SK-N-SH (cell line): ENCODE data around the gene MAP3K19. TPM values are rescaled to one million over a fixed set of nuclear protein-coding genes. Genes with fewer than 3 reads are reported as not detected.

Experiments used
- CTCF ChIA-PET: fragments of 300-600, 350-600 bp; formaldehyde crosslinking; extraction: SDS; loops from one replicate; lab custom pipeline; 2021; lab: Yijun Ruan, JAX
- POLR2A ChIA-PET: fragments of 350-600 bp; sonication (Branson Sonifier 250); formaldehyde crosslinking; extraction: SDS; loops from one replicate; lab custom pipeline; 2020; ENCODE audit warnings: antibody characterized with exemption, inconsistent platforms; lab: Yijun Ruan, JAX
- DNase-seq: peaks from one replicate; pipeline ENCODE4 v3.0.0; 2012
- H2AFZ ChIP-seq: fragments of 200-600 bp; sonication (generic); 2 replicates; pipeline ENCODE4 v1.8.1; 2016; ENCODE audit warnings: antibody characterized with exemption, mild to moderate bottlenecking, low read depth
- H3F3A ChIP-seq: fragments of 200-600 bp; sonication (generic); replicated peaks from 2 replicates; pipeline ENCODE3; 2016; ENCODE audit warnings: antibody characterized with exemption, mild to moderate bottlenecking; ENCODE audit not compliant: insufficient read depth
- H3K27ac ChIP-seq, 2 experiments: fragments of 200-500 bp in 1 of 2; fragments of 200-600 bp in 1 of 2; sonication (Bioruptor generic) in 1 of 2; sonication (generic), shearing (Covaris generic) in 1 of 2; 2 replicates each; pipeline versions ENCODE4 v1.5.1 to v1.6.1; 2014 to 2016; ENCODE audit warnings: low read depth in 2 of 2, inconsistent platforms in 1 of 2, low read length in 1 of 2, mild to moderate bottlenecking in 1 of 2, mixed read lengths in 1 of 2
- H3K27me3 ChIP-seq: fragments of 200-600 bp; sonication (generic), shearing (Covaris generic); 2 replicates; pipeline ENCODE4 v1.6.1; 2016; ENCODE audit warnings: mixed run types; ENCODE audit not compliant: insufficient read depth
- H3K36me3 ChIP-seq, 2 experiments: fragments of 200-500 bp in 1 of 2; fragments of 200-600 bp in 1 of 2; sonication (Bioruptor generic) in 1 of 2; sonication (generic) in 1 of 2; replicated peaks in 1 of 2; 2 replicates each; pipeline versions ENCODE3 to v1.5.1; 2014 to 2016; ENCODE audit warnings: low read length in 1 of 2, mild to moderate bottlenecking in 1 of 2; ENCODE audit not compliant: insufficient read depth in 2 of 2, control insufficient read depth in 1 of 2
- H3K4me1 ChIP-seq, 2 experiments: fragments of 200-500 bp in 1 of 2; fragments of 200-600 bp in 1 of 2; sonication (Bioruptor generic) in 1 of 2; sonication (generic), shearing (Covaris generic) in 1 of 2; 2 replicates each; pipeline versions ENCODE4 v1.5.1 to v1.6.1; 2014 to 2016; ENCODE audit warnings: low read depth in 1 of 2, low read length in 1 of 2, mixed run types in 1 of 2; ENCODE audit not compliant: insufficient read depth in 2 of 2, control insufficient read depth in 1 of 2
- H3K4me2 ChIP-seq: fragments of 200-600 bp; sonication (generic), shearing (Covaris generic); 2 replicates; pipeline ENCODE4 v1.6.1; 2017; ENCODE audit warnings: mixed run types
- H3K4me3 ChIP-seq, 2 experiments: fragments of 200-500 bp in 1 of 2; fragments of 200-600 bp in 1 of 2; sonication (Bioruptor generic) in 1 of 2; sonication (generic), shearing (Covaris generic) in 1 of 2; 2 replicates each; pipeline versions ENCODE4 v1.5.1 to v1.8.1; 2014 to 2016; ENCODE audit warnings: low read depth in 2 of 2, inconsistent platforms in 1 of 2, low read length in 1 of 2, mild to moderate bottlenecking in 1 of 2, mixed read lengths in 1 of 2, moderate library complexity in 1 of 2
- H3K79me2 ChIP-seq: fragments of 200-600 bp; sonication (generic); 2 replicates; pipeline ENCODE4 v1.8.1; 2017; ENCODE audit warnings: mild to moderate bottlenecking; ENCODE audit not compliant: insufficient read depth
- H3K9ac ChIP-seq: fragments of 200-600 bp; sonication (generic); 2 replicates; pipeline ENCODE4 v1.6.1; 2017; ENCODE audit warnings: mixed run types
- H3K9me2 ChIP-seq: fragments of 200-600 bp; sonication (generic); 2 replicates; pipeline ENCODE4 v1.6.1; 2017; ENCODE audit warnings: mixed run types
- H3K9me3 ChIP-seq: fragments of 200-600 bp; sonication (generic); 2 replicates; pipeline ENCODE4 v1.6.1; 2017; ENCODE audit warnings: mixed run types, mild to moderate bottlenecking, moderate library complexity
- H4K20me1 ChIP-seq: fragments of 200-600 bp; sonication (generic); 2 replicates; pipeline ENCODE4 v1.6.1; 2017; ENCODE audit warnings: mild to moderate bottlenecking, mixed run types; ENCODE audit not compliant: insufficient read depth
- CTCF ChIP-seq: fragments of 200-600 bp; sonication (generic); IDR thresholded peaks from 2 replicates; pipeline ENCODE4 v1.6.1; 2017; ENCODE audit warnings: antibody characterized with exemption, mild to moderate bottlenecking, moderate library complexity
- EP300 ChIP-seq, 2 experiments: IDR thresholded peaks; 2 replicates each; pipeline versions ENCODE4 v1.4.0 to v1.6.1; 2012; ENCODE audit warnings: borderline replicate concordance in 1 of 2, low read depth in 1 of 2, low read length in 1 of 2
- EZH2phosphoT487 ChIP-seq: fragments of 200-600 bp; sonication (generic); IDR thresholded peaks from 2 replicates; pipeline ENCODE4 v1.6.1; 2017; ENCODE audit warnings: low read depth, mixed run types, mild to moderate bottlenecking, antibody characterized with exemption, moderate library complexity, borderline replicate concordance
- FOXM1 ChIP-seq: IDR thresholded peaks from 2 replicates; pipeline ENCODE4 v1.4.0; 2012; ENCODE audit warnings: low read depth, mild to moderate bottlenecking
- GATA2 ChIP-seq: sonication (generic); formaldehyde crosslinking; IDR thresholded peaks from 2 replicates; pipeline ENCODE4 v1.5.0; 2020; ENCODE audit warnings: mild to moderate bottlenecking, missing genetic modification reagents
- IRF3 ChIP-seq: fragments of 150-350 bp; IDR thresholded peaks from 2 replicates; pipeline ENCODE4 v1.6.1; 2016; ENCODE audit warnings: mild to moderate bottlenecking, low read depth, low read length
- MAX ChIP-seq: IDR thresholded peaks from 2 replicates; pipeline ENCODE4 v1.4.0; 2012; ENCODE audit warnings: low read depth
- MEF2A ChIP-seq: IDR thresholded peaks from 2 replicates; pipeline ENCODE4 v1.4.0; 2012; ENCODE audit warnings: low read depth, borderline replicate concordance
- NRF1 ChIP-seq: IDR thresholded peaks from 2 replicates; pipeline ENCODE4 v1.6.1; 2012; ENCODE audit warnings: low read depth, mild to moderate bottlenecking, low read length
- PBX3 ChIP-seq: IDR thresholded peaks from 2 replicates; pipeline ENCODE4; 2012
- POLR2AphosphoS5 ChIP-seq: IDR thresholded peaks from 2 replicates; pipeline ENCODE4 v1.6.1; 2012; ENCODE audit warnings: low read depth, low read length
- RAD21 ChIP-seq: IDR thresholded peaks from 2 replicates; pipeline ENCODE4 v1.6.1; 2012; ENCODE audit warnings: mild to moderate bottlenecking, low read length
- RFX5 ChIP-seq: IDR thresholded peaks from 2 replicates; pipeline ENCODE4 v1.6.1; 2012; ENCODE audit warnings: mild to moderate bottlenecking, improper control_type of control experiment, low read length
- SIN3A ChIP-seq: IDR thresholded peaks from 2 replicates; pipeline ENCODE4 v1.6.1; 2012; ENCODE audit warnings: low read depth, mild to moderate bottlenecking, low read length, moderate library complexity, borderline replicate concordance
- TAF1 ChIP-seq: IDR thresholded peaks from 2 replicates; pipeline ENCODE4 v1.6.1; 2012; ENCODE audit warnings: low read depth, mild to moderate bottlenecking, low read length, moderate library complexity, borderline replicate concordance
- TCF12 ChIP-seq: IDR thresholded peaks from 2 replicates; pipeline ENCODE4 v1.4.0; 2012
- TEAD4 ChIP-seq: IDR thresholded peaks from 2 replicates; pipeline ENCODE4 v1.4.0; 2012; ENCODE audit warnings: mild to moderate bottlenecking, borderline replicate concordance; ENCODE audit not compliant: insufficient read depth
- USF1 ChIP-seq: IDR thresholded peaks from 2 replicates; pipeline ENCODE4 v1.4.0; 2012; ENCODE audit warnings: low read depth, borderline replicate concordance
- YY1 ChIP-seq: IDR thresholded peaks from 2 replicates; pipeline ENCODE4 v1.4.0; 2012; ENCODE audit warnings: low read depth, mild to moderate bottlenecking
- WGBS: methylation state at CpG from one replicate; pipeline ENCODE4 v1.1.6; 2017; ENCODE audit warnings: low lambda C conversion rate; 5-methylcytosine and 5-hydroxymethylcytosine counted together
- polyA plus RNA-seq, 3 experiments: library from polyadenylated mRNA; depleted of rRNA; stranded (reverse); fragments of >200 nt; gene quantifications; 2 replicates each; pipeline ENCODE4 v1.2.3, GENCODE V29; 2012

Gene MAP3K19
- polyA plus RNA-seq, 1 of the 3 experiments (the other 2 are of a cell fraction), result not detected

GRCh38 chr2:134919341-134920210 is 127.7 kb downstream of the MAP3K19 start:
- Histone ChIP-seq H3K27me3 (no peaks in the 10 kb centered on the region), H3K4me1 (peaks cover 6 to 12% of the 10 kb centered on the region in 2 experiments; a peak in 2 of 4 replicates), H3K27ac (peak overlapping the region; percentile 96 to 98), H3K9ac (peak overlapping the region; percentile 99), H2AFZ (no peak overlapping the region), H3K4me2 (peak overlapping the region; percentile 74), H3F3A (peaks cover 7% of the 10 kb centered on the region), H4K20me1 (peaks cover 52% of the 10 kb centered on the region), H3K4me3 (peak overlapping the region; percentile 82 to 90), H3K9me2 (no peaks in the 10 kb centered on the region), H3K36me3 (peaks cover 10 to 23% of the 10 kb centered on the region in 2 experiments), H3K79me2 (peaks cover 58% of the 10 kb centered on the region), H3K9me3 (no peaks in the 10 kb centered on the region)
- TF ChIP-seq SIN3A, result peak; percentile 56; the same call in 1 of the 2 replicates
- no peak for TF ChIP-seq EP300 (IDR thresholded peaks at IDR 0.05; ENCODE audit: borderline replicate concordance in 1 of 2, low read depth in 1 of 2, low read length in 1 of 2)
- ChIA-PET CTCF (interaction anchor here (0.7 to 2.4 kb wide), 2 partner anchors 8 to 1228 kb away, joined by 3 to 6 read pairs; no protein-coding TSS in a partner anchor), POLR2A (no interaction called here)
- WGBS, result under 1% methylated on average over 30 of the region's 30 CpGs
- DNase-seq, result peak; percentile 32

- no peaks in the 10 kb centered on the region for H3K9me2 ChIP-seq
- no peaks in the 10 kb centered on the region for H3K27me3 ChIP-seq
- peaks cover 7% of the 10 kb centered on the region for H3F3A ChIP-seq
- H2AFZ ChIP-seq, result peak within 1 kb of the TSS; percentile 97
- ChIA-PET CTCF (interaction anchor here (0.6 to 2.4 kb wide), 4 partner anchors 9 to 797 kb away, joined by 3 to 6 read pairs (median 3); no protein-coding TSS in a partner anchor), POLR2A (interaction anchor here (0.6 to 1.3 kb wide), 4 partner anchors 10 to 824 kb away, joined by 3 to 4 read pairs (median 3); no protein-coding TSS in a partner anchor)
- H3K9ac ChIP-seq, result peak within 1 kb of the TSS; percentile 99
- DNase-seq, result peak; percentile 99
- H3K4me3 ChIP-seq, result peak within 1 kb of the TSS; percentile 82 to 90
- WGBS, result 1% methylated on average over 43 of the region's 83 CpGs
- peaks cover 6 to 12% of the 10 kb centered on the region in 2 experiments; a peak in 2 of 4 replicates for H3K4me1 ChIP-seq
- H3K36me3 ChIP-seq, result peaks cover 4 to 22% of the 10 kb centered on the region in 2 experiments
- no peaks in the 10 kb centered on the region for H3K9me3 ChIP-seq
- H3K27ac ChIP-seq, result peak within 1 kb of the TSS; percentile 96 to 98
- peaks cover 50% of the 10 kb centered on the region for H3K79me2 ChIP-seq
- peaks cover 43% of the 10 kb centered on the region for H4K20me1 ChIP-seq
- H3K4me2 ChIP-seq, result peak within 1 kb of the TSS; percentile 81
- TF ChIP-seq TEAD4 (no peak), NRF1 (peak; percentile 96), TCF12 (0 out of 2 replicates have a peak, but pooled peaks have one; percentile 10), MEF2A (no peak), USF1 (peak; percentile 25; the same call in 1 of the 2 replicates), CTCF (no peak), GATA2 (CRISPR knock-in tag) (no peak), MAX (no peak; the same call in 1 of the 2 replicates), RAD21 (no peak), EZH2phosphoT487 (no peak), RFX5 (no peak), YY1 (peak; percentile 94), PBX3 (no peak), POLR2AphosphoS5 (peak; percentile 67), IRF3 (no peak), FOXM1 (no peak), TAF1 (peak; percentile 91)
Measured at GRCh38 chr2:134918526-134919340, 128.5 kb downstream of the MAP3K19 start, which contains the start of gene CCNT2. TSS of gene CCNT2 (plus strand) at chr2:134918822. CDS start at chr2:134918855, 33 bp downstream.
